Gastroesophageal sphincter (tissue), 4 donors: Measurements from ENCODE around the gene FNDC3B. TPM values are rescaled to one million over a fixed set of nuclear protein-coding genes. Genes with fewer than 3 reads are reported as not detected.

ENCODE experiments used
- ATAC-seq: fragments of 150-250 bp; one replicate; pipeline ENCODE4 v1.9.1; 2016; ENCODE audit warnings: mild to moderate bottlenecking, moderate library complexity
- H3K27ac ChIP-seq, 4 donors: fragments of 200-600 bp; sonication (generic) in 3 of 4; 1 replicate in 3 of 4; 2 replicates in 1 of 4; pipeline ENCODE4 v1.5.1; 2016 to 2019
- H3K27me3 ChIP-seq: fragments of 200-600 bp; sonication (generic); one replicate; pipeline ENCODE4 v1.5.1; 2019
- H3K36me3 ChIP-seq, 2 donors: fragments of 200-600 bp; sonication (generic); one replicate each; pipeline ENCODE4 v1.5.1; 2019; ENCODE audit warnings: control low read depth in 1 of 2
- H3K4me1 ChIP-seq, 3 donors: fragments of 200-600 bp; sonication (generic); 1 replicate in 2 of 3; 2 replicates in 1 of 3; pipeline ENCODE4 v1.5.1; 2016 to 2019; ENCODE audit warnings: control low read depth in 2 of 3
- H3K4me3 ChIP-seq, 2 donors: fragments of 200-600 bp; sonication (generic); one replicate each; pipeline ENCODE4 v1.5.1; 2019; ENCODE audit warnings: mild to moderate bottlenecking in 1 of 2, moderate library complexity in 1 of 2
- H3K9me3 ChIP-seq, 3 donors: fragments of 200-600 bp; sonication (generic); one replicate each; pipeline ENCODE4 v1.5.1; 2017 to 2019; ENCODE audit warnings: control low read depth in 2 of 3
- EP300 ChIP-seq: sonication (generic); formaldehyde crosslinking; IDR thresholded peaks from one replicate; pipeline ENCODE4 v1.6.1; 2017; ENCODE audit warnings: antibody characterized with exemption, mild to moderate bottlenecking
- POLR2A ChIP-seq, 2 donors: fragments of 450-650 bp; IDR thresholded peaks; one replicate each; pipeline ENCODE4 v1.6.1; 2017; ENCODE audit warnings: antibody characterized with exemption in 2 of 2, mild to moderate bottlenecking in 2 of 2, moderate library complexity in 1 of 2
- POLR2AphosphoS5 ChIP-seq: sonication (generic); formaldehyde crosslinking; IDR thresholded peaks from one replicate; pipeline ENCODE4 v1.6.1; 2017; ENCODE audit warnings: antibody characterized with exemption
- whole genome bisulfite sequencing, 2 donors: methylation state at CpG; one replicate each; pipeline ENCODE4 v1.1.5; 2018; ENCODE audit warnings: low coverage in 1 of 2; 5-methylcytosine and 5-hydroxymethylcytosine counted together
- total RNA-seq, 4 donors: library from RNA; depleted of rRNA; stranded (reverse); fragments of >200 nt; gene quantifications; one replicate each; pipeline ENCODE4 v1.1.0, GENCODE V29; 2016
- TF ChIP-seq, protein P1 (sequence below), 4 experiments: fragments of 200-600 bp in 2 of 4; fragments of 450-650 bp in 2 of 4; sonication (generic) in 1 of 4; IDR thresholded peaks; one replicate each; pipeline ENCODE4 v1.5.1; 2017 to 2019; ENCODE audit warnings: antibody characterized with exemption in 4 of 4, mild to moderate bottlenecking in 2 of 4, moderate library complexity in 2 of 4

FNDC3B gene
- total RNA-seq, 4 donors from 2014 or later, result 53.1 to 97.2 (median 70.8) TPM

DNA sequence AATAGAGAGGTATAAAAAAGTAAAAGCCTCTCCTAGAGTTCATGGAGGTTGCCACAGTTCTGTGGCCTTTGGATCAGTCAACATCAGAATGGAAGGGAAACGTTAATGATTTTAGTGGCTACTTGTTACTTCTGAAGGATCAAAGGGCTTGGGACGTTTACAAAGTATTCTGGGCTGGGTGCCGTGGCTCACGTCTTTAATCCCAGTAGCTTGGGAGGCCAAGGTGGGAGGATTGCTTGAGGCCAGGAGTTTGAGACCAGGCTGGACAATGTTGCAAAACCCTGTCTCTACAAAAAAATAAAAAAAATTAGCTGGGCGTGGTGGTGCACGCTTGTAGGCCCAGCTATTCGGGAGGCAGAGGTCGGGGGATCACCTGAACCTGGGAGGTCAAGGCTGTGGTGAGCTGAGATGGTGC, 44.6 kb downstream of the FNDC3B start:
- Histone ChIP-seq H3K9me3 (no peaks in the 10 kb centered on the region), H3K4me1 (peaks cover 0 to 45% (median 6%) of the 10 kb centered on the region in 3 donors)
- no peak for ATAC-seq

DNA sequence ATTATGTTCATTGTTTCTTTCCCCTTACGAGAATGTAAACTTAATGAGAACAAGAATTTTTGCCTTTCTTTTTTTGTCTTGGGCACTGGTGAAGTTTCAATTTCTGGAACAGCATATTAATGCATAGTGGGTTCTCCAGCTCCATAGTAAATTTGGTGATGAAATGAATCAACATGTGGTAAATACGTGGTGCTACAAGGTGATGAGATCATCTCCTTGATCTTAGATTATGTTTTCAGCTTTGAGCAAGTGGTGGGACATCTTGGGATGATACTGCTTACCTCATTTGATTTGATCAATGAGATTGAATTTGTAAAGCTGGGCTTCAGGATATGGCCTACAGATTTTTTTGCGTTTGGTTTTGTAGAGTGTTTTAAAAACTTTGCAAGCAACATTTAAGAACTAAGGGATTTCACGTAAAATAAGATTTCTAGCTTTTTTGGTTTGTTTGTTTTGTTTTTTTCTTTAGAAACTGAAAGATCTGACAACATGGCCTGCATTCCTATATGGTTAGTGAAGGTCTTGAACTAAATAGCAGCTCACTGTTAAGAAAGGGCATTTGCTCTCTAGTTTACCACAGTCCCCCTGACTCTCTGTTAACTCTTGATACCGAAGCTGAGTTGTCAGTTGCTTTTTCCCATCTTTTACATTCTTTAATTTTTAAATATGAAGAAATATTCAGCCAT, 45.6 kb downstream of the FNDC3B start:
- H3K4me1 ChIP-seq, result peaks cover 0 to 49% (median 6%) of the 10 kb centered on the region in 3 donors
- no peak overlapping the region for H3K27ac ChIP-seq
- H3K27me3 ChIP-seq, result no peaks in the 10 kb centered on the region
- 84 to 89% methylated on average over 5 of the region's 5 CpGs for WGBS, 2 donors
- no peaks in the 10 kb centered on the region for H3K9me3 ChIP-seq
- ATAC-seq, result no peak
- H3K36me3 ChIP-seq, result peaks cover 0 to 3% of the 10 kb centered on the region in 2 donors
- H3K4me3 ChIP-seq, result no peak overlapping the region
- TF ChIP-seq EP300 (no peak), POLR2AphosphoS5 (no peak), POLR2A (IDR thresholded peaks at IDR 0.05) (no peak)
- TF ChIP-seq, protein P1, sequence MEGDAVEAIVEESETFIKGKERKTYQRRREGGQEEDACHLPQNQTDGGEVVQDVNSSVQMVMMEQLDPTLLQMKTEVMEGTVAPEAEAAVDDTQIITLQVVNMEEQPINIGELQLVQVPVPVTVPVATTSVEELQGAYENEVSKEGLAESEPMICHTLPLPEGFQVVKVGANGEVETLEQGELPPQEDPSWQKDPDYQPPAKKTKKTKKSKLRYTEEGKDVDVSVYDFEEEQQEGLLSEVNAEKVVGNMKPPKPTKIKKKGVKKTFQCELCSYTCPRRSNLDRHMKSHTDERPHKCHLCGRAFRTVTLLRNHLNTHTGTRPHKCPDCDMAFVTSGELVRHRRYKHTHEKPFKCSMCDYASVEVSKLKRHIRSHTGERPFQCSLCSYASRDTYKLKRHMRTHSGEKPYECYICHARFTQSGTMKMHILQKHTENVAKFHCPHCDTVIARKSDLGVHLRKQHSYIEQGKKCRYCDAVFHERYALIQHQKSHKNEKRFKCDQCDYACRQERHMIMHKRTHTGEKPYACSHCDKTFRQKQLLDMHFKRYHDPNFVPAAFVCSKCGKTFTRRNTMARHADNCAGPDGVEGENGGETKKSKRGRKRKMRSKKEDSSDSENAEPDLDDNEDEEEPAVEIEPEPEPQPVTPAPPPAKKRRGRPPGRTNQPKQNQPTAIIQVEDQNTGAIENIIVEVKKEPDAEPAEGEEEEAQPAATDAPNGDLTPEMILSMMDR (IDR thresholded peaks at IDR 0.05), result no peak

More for the DNA sequence above, 44.6 kb downstream of the FNDC3B start:
- Histone ChIP-seq H3K36me3 (peaks cover 0 to 3% of the 10 kb centered on the region in 2 donors), H3K27me3 (no peaks in the 10 kb centered on the region), H3K4me3 (no peak overlapping the region), H3K27ac (no peak overlapping the region)
- no peak for TF ChIP-seq EP300
- TF ChIP-seq, protein P1 (IDR thresholded peaks at IDR 0.05), result no peak
- no peak for TF ChIP-seq POLR2AphosphoS5
- TF ChIP-seq POLR2A (IDR thresholded peaks at IDR 0.05), result no peak
- 95 to 100% methylated on average over 4 to 8 of the region's 8 CpGs for WGBS, 2 donors

DNA sequence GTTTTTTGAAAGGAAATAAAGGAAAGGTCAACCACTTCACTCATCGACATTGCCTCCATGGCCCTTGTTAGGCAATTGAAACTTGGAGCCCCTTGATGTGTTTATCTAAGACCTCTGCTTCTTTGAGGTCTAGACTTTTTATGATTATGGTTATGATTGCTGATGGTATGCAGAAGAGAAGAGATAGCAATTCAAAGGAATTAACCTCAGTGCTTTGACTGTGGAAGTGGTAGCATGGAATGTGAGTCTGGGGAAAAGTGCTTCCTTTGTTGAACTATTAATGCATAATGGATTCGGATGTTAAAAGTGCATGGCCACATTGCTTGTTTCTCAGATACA, 46.1 kb downstream of the FNDC3B start:
- TF ChIP-seq EP300, result no peak
- no peak for TF ChIP-seq POLR2AphosphoS5
- TF ChIP-seq, protein P1 (IDR thresholded peaks at IDR 0.05), result no peak
- TF ChIP-seq POLR2A (IDR thresholded peaks at IDR 0.05), result no peak
- Histone ChIP-seq H3K27me3 (no peaks in the 10 kb centered on the region), H3K36me3 (peaks cover 0 to 3% of the 10 kb centered on the region in 2 donors), H3K9me3 (no peaks in the 10 kb centered on the region), H3K27ac (no peak overlapping the region), H3K4me1 (peaks cover 0 to 49% (median 6%) of the 10 kb centered on the region in 3 donors), H3K4me3 (no peak overlapping the region)
- 80 to 97% methylated on average over 2 of the region's 2 CpGs for WGBS, 2 donors
- no peak for ATAC-seq

DNA sequence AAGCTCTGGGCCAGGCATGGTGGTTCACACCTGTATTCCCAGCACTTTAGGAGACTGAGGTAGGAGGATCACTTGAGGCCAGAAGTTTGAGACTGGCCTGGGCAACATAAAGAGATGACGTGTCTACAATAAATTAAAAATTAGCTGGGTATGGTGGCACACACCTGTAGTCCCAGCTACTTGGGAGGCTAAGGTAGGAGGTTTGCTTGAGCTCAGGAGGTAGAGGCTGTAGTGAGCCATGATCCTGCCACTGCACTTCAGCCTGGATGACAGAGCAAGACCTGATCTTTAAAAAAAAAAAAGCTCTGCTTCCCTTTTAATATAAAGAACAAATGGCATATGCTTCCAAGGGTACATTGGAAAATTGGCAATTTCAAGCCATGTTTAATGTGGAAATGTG, 46.7 kb downstream of the FNDC3B start:
- Histone ChIP-seq H3K4me3 (no peak overlapping the region), H3K27me3 (no peaks in the 10 kb centered on the region), H3K9me3 (no peaks in the 10 kb centered on the region), H3K4me1 (peaks cover 0 to 52% (median 6%) of the 10 kb centered on the region in 3 donors), H3K36me3 (peaks cover 0 to 3% of the 10 kb centered on the region in 2 donors), H3K27ac (no peak overlapping the region)
- WGBS, 2 donors, result 100% methylated on average over 1 of the region's 1 CpG
- no peak for ATAC-seq
- TF ChIP-seq, protein P1 (IDR thresholded peaks at IDR 0.05), result no peak
- TF ChIP-seq EP300 (no peak), POLR2AphosphoS5 (no peak), POLR2A (IDR thresholded peaks at IDR 0.05) (no peak)

DNA sequence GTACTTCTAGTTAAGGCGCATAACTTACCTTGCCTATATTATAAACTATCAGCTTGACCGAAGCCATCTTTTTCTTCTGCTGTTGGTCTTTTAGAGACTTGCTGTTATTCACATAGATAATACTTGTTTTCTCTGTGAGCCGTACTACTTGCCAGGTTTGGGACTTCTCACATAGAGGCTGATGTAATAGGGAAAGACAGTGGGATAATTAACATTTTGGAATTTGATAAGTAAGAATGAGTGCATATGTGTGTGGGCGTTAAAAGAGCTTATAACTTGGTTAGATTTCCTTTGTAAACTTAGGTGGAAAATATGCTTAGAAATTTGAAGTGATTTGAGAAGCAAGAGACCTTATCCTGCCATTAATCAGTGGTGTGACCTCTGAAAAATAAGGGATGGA, 47.8 kb downstream of the FNDC3B start:
- no peak overlapping the region for H3K4me3 ChIP-seq
- no peak for TF ChIP-seq EP300
- no peak for TF ChIP-seq POLR2AphosphoS5
- no peak for TF ChIP-seq POLR2A (IDR thresholded peaks at IDR 0.05)
- TF ChIP-seq, protein P1 (IDR thresholded peaks at IDR 0.05), result no peak
- no peaks in the 10 kb centered on the region for H3K27me3 ChIP-seq
- WGBS, 2 donors, result 80 to 82% methylated on average over 4 of the region's 4 CpGs
- H3K9me3 ChIP-seq, result no peaks in the 10 kb centered on the region
- peaks cover 0 to 48% (median 6%) of the 10 kb centered on the region in 3 donors for H3K4me1 ChIP-seq
- ATAC-seq, result no peak
- peaks cover 0 to 3% of the 10 kb centered on the region in 2 donors for H3K36me3 ChIP-seq
- no peak overlapping the region for H3K27ac ChIP-seq
